SK-N-MC (cell line): ENCODE measurements around the gene NTN3.

ENCODE experiments used
- EZH2 ChIP-seq: fragments of 200-600 bp; sonication (generic); IDR thresholded peaks from one replicate; pipeline ENCODE4 v1.6.1; 2017; ENCODE audit warnings: antibody characterized with exemption
- POLR2AphosphoS5 ChIP-seq: IDR thresholded peaks from 2 replicates; pipeline ENCODE4 v1.6.1; 2012; ENCODE audit warnings: mild to moderate bottlenecking, low read depth, low read length, borderline replicate concordance

- no peak for TF ChIP-seq POLR2AphosphoS5
- TF ChIP-seq EZH2: no peak
Measured at GRCh38 chr16:2500918-2501750, 30.0 kb downstream of the NTN3 start.
